GM18907 (cell line): ENCODE measurements around the gene GPR176.

Source experiments
- ATAC-seq: cut with Tn5 transposase; IDR thresholded peaks from one replicate; pipeline ENCODE4 v1.9.1; 2021; ENCODE audit warnings: mild to moderate bottlenecking, moderate library complexity; ENCODE audit not compliant: unreplicated experiment

Gene GPR176

GRCh38 chr15:39860871-39861270 lies 59.2 kb downstream of the GPR176 start:
- no peak for ATAC-seq

DNA sequence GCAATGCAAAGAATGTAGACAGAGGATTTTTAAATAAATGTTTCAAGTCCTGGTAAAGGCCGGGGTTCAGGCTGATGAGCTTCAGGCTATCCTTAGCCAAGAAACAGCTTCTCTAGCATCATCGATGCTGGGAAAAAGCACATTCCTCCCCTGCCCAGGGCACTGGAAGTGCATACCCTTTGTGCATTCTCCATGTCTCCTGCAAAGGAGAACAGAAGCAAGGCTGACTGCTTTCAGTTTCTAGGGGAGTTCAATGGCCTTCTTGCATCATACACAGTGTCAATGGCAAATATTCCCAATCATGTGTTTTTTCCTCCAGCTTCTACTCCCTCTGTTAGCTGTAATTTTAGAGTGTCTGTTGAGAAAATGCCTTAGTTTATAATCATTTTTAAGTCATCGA lies 59.9 kb downstream of the GPR176 start:
- no peak for ATAC-seq

DNA sequence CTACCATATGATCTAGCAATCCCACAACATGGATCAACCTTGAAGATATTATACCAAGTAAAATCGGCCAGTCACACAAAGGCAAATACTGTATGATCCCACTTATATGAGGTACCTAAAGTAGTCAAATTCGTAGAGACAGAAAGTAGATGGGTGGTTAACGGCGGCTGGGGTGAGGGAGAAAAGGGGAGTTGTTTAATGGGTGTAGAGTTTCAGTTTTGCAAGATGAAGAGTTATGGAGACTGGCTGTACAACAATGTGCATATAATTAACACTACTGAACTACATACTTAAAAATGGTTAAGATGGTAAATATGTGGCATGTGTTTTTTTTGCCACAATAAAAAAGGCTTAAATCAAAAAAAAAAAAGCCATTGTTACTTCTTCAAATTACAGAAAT lies 60.4 kb downstream of the GPR176 start:
- ATAC-seq, result no peak

GRCh38 chr15:39857132-39857531 lies 62.9 kb downstream of the GPR176 start:
- ATAC-seq, result no peak

DNA sequence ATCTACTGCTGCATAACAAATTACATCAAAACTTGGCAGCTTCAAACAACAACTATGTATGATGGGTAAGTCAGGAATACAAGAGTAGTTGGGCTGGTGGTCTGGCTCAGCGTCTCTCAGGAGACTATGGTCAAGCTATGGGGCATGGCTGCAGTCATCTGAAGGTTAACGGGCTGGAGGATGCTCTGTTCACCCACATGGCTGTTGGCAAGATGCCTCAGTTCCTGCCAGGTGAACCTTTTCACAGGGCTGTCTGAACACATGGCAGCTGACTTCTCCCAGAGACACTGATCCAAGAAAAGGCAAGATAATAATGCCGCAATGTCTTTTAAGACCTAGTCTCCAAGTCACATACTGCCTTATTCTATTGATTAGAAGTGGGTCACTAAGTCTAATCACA lies 63.7 kb downstream of the GPR176 start:
- no peak for ATAC-seq

DNA sequence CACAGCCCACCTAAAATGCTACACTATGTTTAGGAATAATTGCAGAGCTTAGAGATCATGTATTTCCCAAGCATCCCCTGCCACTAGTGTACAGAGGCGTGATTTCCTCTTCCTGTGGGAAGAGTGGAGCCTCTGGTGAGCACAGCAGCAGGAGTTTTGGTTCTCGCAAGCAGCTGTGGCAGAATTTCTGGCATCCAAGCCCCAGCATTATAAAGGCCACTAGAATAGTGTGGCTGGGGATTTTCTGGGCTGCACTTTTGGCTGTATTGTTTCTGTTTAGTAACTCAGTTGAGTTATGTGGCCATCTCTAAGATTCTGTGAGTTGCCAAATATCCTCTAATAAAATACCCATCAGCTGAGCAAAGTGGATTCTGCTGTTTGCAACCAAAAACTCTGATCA lies 64.7 kb downstream of the GPR176 start:
- no peak for ATAC-seq

GRCh38 chr15:39854161-39854560 lies 65.9 kb downstream of the GPR176 start:
- no peak for ATAC-seq

DNA sequence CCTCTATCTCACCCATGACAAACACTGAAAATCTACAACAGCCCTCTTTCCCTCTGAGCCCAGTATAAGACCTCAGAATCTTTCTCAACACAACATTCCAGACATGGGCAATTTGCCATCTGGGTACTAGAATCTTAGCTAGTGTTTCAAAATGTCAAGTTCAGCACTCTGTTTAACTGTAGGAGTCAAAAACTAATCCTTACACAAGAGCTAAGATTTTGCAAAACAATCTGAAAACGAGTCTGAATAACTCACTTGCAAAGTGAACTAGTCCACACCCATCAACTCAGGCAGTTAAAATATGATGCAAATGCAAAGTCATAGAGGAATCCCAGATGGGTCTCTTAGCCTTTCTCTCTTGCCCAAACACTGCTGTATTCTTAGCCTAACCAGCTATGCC lies 67.8 kb downstream of the GPR176 start:
- ATAC-seq, result no peak

GRCh38 chr15:39851500-39852092 lies 68.5 kb downstream of the GPR176 start:
- no peak for ATAC-seq

DNA sequence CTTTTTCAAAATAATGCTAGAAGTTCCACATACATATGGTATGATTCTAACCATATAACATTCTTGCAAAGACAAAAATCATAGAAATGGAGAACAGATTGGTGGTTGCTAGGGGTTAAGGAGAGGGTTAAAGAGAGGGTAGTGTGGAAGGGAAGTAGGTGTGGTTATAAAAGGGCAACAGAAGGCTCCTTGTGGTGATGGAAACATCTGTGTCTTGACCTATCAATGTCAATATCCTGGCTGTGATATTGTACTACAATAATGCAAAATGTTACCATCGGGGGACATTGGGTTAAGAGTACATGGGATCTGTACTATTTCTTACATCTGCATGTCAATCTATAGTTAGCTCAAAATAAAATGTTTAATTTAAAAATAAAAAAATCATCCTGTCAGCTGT lies 69.6 kb downstream of the GPR176 start:
- no peak for ATAC-seq

GRCh38 chr15:39846108-39846507 lies 74.0 kb downstream of the GPR176 start:
- no peak for ATAC-seq

GRCh38 chr15:39845582-39845981 lies 74.5 kb downstream of the GPR176 start:
- ATAC-seq, result no peak

DNA sequence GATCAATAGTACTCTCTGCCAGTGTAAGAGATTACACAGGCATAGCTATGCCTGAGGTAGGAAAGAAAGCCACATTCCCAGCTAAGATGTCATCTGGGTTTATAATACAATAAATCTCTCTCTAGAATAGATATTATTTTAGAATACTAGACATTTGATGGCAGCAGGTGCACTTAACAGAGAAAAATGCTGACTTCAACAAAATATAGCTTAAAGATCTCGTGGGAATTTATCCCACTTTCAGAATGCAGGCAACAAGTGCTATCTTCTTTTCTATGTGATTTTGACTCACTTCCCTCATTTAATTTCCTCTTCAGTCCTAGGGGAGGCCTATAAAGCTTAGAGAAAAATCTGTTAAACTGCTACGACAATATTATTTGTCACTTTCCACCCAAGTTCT lies 76.5 kb downstream of the GPR176 start:
- no peak for ATAC-seq

GRCh38 chr15:39837454-39837853 lies 82.6 kb downstream of the GPR176 start:
- ATAC-seq, result no peak

DNA sequence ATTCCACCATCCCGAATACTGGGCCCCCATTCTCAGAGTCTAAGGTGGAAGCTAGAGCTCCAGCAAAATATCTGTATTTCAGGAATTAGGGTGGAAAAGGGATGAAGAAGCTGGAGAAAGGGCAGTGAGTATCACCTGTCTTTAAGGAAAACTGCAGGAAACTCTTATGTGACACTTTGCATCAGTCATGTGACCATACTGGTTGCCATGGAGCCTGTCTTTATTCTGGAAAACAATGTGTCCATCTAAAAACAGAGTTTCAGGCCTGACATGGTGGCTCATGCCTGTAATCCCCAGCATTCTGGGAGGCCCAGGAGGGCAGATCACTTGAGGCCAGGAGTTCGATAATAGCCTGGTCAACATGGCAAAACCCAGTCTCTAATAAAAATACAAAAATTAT lies 84.5 kb downstream of the GPR176 start:
- no peak for ATAC-seq

- ATAC-seq, result no peak
These were observed 85.8 kb downstream of the GPR176 start for GRCh38 chr15:39834256-39834655.

GRCh38 chr15:39833515-39833981 lies 86.5 kb downstream of the GPR176 start:
- ATAC-seq, result no peak

DNA sequence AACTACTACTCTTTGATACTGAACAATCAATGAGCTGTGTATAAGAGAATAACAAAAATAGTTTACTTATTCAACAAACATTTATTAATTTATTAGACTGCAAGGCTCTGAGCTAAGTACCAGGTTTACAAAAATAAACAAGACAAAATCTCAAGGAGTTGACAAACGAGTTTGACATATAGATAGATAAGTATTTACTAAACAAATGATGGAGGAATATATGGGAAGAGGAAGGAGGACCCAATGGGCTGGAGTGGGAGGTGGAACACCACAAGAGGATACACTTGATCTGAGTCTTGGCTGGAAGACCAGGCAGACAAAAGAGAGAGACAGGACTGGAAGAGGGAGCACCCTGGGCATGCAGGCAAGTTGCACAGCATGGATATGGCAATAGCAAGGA lies 89.9 kb downstream of the GPR176 start:
- no peak for ATAC-seq

GRCh38 chr15:39828374-39828931 lies 91.6 kb downstream of the GPR176 start:
- no peak for ATAC-seq

GRCh38 chr15:39826975-39827374 lies 93.1 kb downstream of the GPR176 start:
- no peak for ATAC-seq

GRCh38 chr15:39823634-39824033 lies 96.4 kb downstream of the GPR176 start:
- ATAC-seq, result no peak

DNA sequence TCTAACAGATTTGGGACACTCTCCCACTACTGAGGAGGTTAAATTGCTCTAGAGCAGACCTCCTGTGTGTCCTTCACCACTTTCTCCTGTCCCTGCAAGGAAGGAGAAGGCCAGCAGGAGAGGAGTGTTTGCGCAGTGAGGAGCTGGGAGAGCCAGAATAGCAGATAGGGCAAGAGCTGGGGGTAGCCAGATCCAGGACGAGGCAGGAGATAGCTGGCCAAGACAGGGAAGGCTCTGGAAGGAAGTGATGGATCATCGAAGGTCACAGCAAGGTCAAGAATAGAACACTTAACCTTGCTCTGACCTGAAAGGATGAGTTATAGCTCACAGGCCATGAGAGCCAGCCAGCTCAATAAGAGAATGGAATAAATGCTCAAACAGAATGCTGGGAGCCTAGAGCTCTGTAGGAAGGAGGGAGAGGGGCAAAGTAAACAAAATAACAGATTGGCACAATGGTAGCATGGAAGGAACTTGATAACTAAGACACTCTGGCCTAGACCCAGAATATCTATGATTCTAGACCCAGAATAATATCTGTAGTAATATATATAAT lies 99.9 kb downstream of the GPR176 start:
- ATAC-seq, result no peak

DNA sequence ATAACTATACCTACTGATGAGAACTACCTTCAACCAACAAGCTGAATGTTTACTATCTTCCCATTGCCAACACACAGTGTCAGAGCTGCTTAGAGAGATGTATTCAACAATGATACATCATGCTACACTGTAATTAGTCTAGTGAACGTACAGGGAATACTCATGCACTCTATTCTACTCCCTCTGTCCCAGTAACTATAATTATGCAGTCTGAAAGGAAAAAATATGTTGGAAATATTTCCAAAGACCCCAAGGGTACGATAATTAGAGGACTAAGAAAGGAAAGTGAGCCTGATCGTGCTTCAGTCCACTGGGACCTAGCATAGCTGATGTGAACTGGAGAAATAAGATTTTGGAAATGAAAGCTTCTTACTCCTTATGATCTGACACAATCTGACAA lies 100.5 kb downstream of the GPR176 start:
- ATAC-seq, result no peak
